ENCODE results near the gene CDKAL1.

CDKAL1 gene

GRCh38 chr6:20877008-20877937 lies 343.0 kb downstream of the CDKAL1 start:
- DNase-seq (ENCODE audit: low spot score): no peak

DNA sequence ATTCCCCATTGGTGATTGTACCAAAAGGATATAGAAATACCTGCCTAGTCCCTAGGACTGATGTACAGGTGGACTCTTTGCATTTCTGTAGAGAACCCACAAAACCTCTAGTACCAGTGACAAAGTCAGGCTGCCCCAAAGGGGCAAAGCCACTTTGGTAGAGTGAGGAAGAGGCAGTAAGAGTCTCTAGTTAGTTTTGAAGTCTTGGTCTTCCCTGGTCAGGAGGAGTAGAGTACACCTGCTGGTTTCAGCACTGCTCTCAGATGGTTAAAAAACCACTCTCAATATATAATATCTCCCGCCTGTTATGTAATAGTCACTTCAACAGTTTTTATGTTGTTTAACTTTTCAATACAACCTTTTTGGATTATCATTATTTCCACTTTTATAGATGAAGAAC lies 344.9 kb downstream of the CDKAL1 start:
- no peak for DNase-seq (ENCODE audit: low spot score)

DNA sequence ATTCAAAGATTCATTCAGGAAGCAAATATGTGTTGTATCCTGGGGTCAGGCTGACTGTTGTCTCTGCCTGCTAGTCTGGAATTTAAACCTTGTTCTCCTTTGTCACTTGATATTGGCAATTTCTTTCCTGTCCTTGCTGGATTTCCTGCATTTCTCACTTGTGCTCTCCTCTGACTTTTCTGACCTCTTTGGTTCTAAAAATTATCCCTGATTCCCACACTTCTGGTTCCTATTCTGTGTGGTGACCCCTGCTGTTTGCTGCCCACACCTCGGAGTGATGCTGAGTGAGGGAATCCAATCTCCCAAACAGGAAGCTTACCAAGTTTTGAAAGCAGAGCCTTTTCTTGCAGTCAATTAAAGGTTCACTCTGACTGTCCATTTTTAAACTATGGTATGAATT lies 345.3 kb downstream of the CDKAL1 start:
- DNase-seq (ENCODE audit: low spot score): no peak

DNA sequence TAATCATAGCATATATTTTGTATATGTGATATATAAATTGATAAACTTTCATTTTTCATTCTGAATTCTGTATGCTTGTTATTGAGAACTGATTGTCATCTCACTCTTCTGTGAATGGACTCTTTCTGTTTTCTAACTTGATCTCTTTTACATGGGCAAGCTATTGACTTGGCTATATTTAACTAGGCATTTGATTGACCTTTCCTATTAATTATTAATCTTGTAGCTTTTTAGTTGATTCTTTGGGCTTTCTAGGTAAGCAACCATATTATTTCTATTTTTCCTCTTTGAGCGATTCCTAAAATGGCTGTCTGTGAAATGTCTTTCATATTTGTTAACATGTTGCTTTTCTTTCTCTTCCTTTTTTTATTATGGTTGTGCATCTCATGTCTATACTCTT lies 347.1 kb downstream of the CDKAL1 start:
- no peak for DNase-seq (ENCODE audit: low spot score)

- DNase-seq (ENCODE audit: low spot score): no peak
Observed at GRCh38 chr6:20882014-20882413, 347.8 kb downstream of the CDKAL1 start.

- no peak for DNase-seq (ENCODE audit: low spot score)
Observed at GRCh38 chr6:20885076-20885475, 350.8 kb downstream of the CDKAL1 start.

DNA sequence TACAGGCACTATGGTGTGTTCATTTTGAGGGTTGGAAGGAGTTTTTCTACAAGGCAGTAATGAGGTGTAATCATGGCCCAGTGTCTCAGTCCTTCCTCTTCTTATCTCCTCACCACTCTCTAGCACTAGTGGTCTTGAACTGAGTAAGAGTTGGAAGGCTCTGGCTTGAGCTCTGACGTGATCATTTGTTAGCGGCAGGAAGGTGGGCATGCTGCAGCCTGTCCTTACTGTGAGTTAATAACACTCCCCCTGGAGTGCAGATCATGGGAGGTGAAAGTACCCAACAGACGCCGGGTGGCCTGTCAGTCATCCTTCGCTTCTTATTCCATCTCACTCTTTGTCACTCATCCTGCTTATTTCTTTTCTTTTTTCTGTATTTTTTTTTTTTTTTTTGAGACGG lies 356.9 kb downstream of the CDKAL1 start:
- no peak for DNase-seq (ENCODE audit: low spot score)

GRCh38 chr6:20892365-20892764 lies 358.1 kb downstream of the CDKAL1 start:
- no peak for DNase-seq (ENCODE audit: low spot score)

- DNase-seq (ENCODE audit: low spot score): no peak
Observed at GRCh38 chr6:20893412-20893811, 359.2 kb downstream of the CDKAL1 start.

- DNase-seq (ENCODE audit: low spot score): no peak
Observed at GRCh38 chr6:20900389-20901160, 366.3 kb downstream of the CDKAL1 start.

GRCh38 chr6:20905377-20905776 lies 371.1 kb downstream of the CDKAL1 start:
- DNase-seq (ENCODE audit: low spot score): no peak

DNA sequence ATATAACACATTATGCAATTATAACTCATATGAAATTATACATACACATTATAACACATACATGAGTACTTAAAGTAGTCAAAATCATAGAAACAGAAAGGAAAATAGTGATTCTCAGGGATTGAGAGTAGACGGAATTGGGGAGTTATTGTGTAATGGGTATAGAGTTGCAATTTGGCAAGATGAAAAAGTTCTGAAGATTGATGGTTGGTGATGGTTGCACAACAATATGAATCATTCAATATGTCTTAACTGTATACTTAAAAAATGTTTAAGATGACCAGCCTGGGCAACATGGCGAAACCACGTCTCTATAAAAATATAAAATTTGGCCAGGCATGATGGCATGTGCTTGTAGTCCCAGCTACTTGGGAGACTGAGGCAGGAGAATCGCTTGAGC lies 372.7 kb downstream of the CDKAL1 start:
- DNase-seq (ENCODE audit: low spot score): no peak

- DNase-seq (ENCODE audit: low spot score): no peak
Observed at GRCh38 chr6:20907486-20908071, 373.3 kb downstream of the CDKAL1 start.

- no peak for DNase-seq (ENCODE audit: low spot score)
Observed at GRCh38 chr6:20909621-20910020, 375.4 kb downstream of the CDKAL1 start.

DNA sequence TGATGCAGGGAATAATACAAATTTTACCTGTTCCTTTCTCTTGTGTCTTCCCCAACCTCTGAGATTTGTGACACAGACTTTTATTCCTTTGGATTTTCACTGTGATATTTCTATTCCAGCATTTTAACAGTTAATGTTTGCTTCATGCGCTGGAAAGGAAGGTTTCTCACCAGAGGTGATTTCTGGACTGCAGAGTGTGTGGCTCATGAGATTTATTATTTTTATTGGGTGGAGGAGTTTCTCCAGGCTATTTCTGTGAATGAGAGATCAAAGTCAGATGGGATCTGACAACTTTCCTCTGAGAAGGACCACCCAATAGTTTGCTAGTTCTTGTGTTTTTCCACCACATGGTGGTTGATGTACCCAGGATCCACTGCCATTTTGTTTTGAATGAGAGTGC lies 377.5 kb downstream of the CDKAL1 start:
- DNase-seq (ENCODE audit: low spot score): no peak

DNA sequence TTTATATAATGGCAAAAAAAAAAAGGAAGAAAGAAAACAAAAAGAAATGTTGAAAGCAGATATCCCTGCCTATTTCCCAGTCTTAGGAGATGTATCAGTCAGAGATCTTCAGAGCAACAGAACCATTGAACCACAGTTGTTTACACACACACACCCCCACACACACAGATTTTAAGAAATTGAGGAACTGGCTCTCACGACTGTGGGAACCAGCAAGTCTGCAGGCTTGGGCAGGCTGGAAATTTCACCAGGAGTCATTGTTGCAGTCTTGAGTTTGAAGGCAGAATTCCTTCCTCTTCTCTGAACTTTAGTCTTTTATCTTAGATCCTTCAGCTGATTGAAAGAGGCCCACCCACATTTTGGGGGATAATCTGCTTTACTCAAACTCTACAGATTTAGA lies 380.9 kb downstream of the CDKAL1 start:
- DNase-seq (ENCODE audit: low spot score): no peak

- DNase-seq (ENCODE audit: low spot score): no peak
Observed at GRCh38 chr6:20915626-20916025, 381.4 kb downstream of the CDKAL1 start.

DNA sequence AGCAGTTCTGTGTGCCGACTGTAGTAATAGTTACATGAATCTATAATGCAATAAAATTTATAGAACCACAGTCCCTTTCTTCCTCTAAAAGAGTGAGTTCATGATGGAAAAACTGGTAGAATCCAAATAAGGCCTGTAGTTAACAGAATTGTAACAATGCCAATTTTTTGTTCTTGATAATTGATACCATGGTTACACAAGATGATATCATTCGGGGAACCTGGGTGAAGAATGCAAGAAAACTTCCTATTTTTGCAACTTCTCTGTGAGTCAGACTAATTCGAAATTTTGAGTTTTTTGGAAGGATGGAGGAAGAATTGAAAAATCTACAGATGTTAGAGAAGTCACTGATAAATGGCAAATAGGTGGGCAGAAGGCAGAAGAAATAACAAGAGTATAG lies 381.8 kb downstream of the CDKAL1 start:
- no peak for DNase-seq (ENCODE audit: low spot score)

GRCh38 chr6:20918868-20919267 lies 384.6 kb downstream of the CDKAL1 start:
- no peak for DNase-seq (ENCODE audit: low spot score)

GRCh38 chr6:20919677-20920385 lies 385.6 kb downstream of the CDKAL1 start:
- DNase-seq (ENCODE audit: low spot score): no peak

DNA sequence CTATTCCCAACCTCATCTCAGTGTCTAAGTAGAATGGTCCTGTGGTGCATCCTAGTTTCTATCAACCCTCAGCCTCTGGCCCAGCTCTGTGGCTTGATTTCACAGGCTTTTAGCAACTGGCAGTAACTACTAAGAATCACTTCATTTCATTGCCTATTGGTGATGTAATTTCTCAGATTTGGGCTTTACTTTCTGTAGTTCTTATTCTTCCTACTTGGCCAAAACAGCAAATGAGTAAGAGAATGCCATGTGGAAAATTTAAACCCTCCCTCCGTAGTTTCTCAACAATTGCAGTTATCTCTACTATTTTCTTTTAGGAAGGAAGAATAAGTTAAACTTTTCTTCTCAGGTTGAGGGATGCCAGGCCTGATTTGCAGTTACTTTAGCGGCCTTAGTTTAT lies 387.3 kb downstream of the CDKAL1 start:
- no peak for DNase-seq (ENCODE audit: low spot score)

GRCh38 chr6:20922743-20923142 lies 388.5 kb downstream of the CDKAL1 start:
- no peak for DNase-seq (ENCODE audit: low spot score)

Data from cerebellar cortex (tissue), 1 donor.